Metanephros (tissue), 2 donors: ENCODE data around the gene F8A2. TPM values are rescaled to one million over a fixed set of nuclear protein-coding genes. Genes with fewer than 3 reads are reported as not detected.

Source experiments
- small RNA-seq: library from RNA; depleted of rRNA; stranded (forward); fragments of <200 nt; gene quantifications from one replicate; pipeline ENCODE3, GENCODE V24; 2014; ENCODE audit warnings: low replicate concordance
- total RNA-seq: library from RNA; depleted of rRNA; stranded (reverse); fragments of >200 nt; gene quantifications from one replicate; pipeline ENCODE4 v1.2.3, GENCODE V29; 2014

F8A2 gene
- not detected for total RNA-seq

GRCh38 chrX:155381843-155382528 lies at the start of gene F8A2:
F8A2 (plus strand) TSS chrX:155382095; CDS start chrX:155382115, 20 bp downstream.

GRCh38 chrX:155334486-155335336 lies 47.2 kb upstream of the F8A2 start, which contains the start of gene CLIC2:
CLIC2 (minus strand) TSS chrX:155334614; CDS start chrX:155334427, 187 bp downstream.

Small RNAs within 50 kb of the gene (small RNA-seq; reads per million reads assigned to genes)
- gene MIR1184-2: not detected

Other genes with a start within 250 kb of the F8A2 start
- 29.9 TPM for gene VBP1, start 165.6 kb upstream of the F8A2 start, total RNA-seq
- gene RAB39B, start 117.6 kb upstream of the F8A2 start, total RNA-seq: 2.0 TPM
- 4.4 TPM for gene CLIC2, start 47.5 kb upstream of the F8A2 start, total RNA-seq
- gene F8A3, start 76.5 kb downstream of the F8A2 start, total RNA-seq: 5.4 TPM
- 1.8 TPM for gene SPRY3, start 230.5 kb downstream of the F8A2 start, total RNA-seq
- gene TMLHE, start 230.9 kb downstream of the F8A2 start, total RNA-seq: 30.0 TPM